Activated CD8-positive, alpha-beta memory T cell treated with anti-CD3 and anti-CD28 coated beads, Interleukin-2, amount 50 U/mL, for 1 hour (primary cell): ENCODE results near the gene CSNK2A2.

Experiments
- DNase-seq: peaks from one replicate; pipeline ENCODE4 v3.0.0-alpha.2; 2020; ENCODE audit errors: extremely low read depth

The CSNK2A2 gene

DNA sequence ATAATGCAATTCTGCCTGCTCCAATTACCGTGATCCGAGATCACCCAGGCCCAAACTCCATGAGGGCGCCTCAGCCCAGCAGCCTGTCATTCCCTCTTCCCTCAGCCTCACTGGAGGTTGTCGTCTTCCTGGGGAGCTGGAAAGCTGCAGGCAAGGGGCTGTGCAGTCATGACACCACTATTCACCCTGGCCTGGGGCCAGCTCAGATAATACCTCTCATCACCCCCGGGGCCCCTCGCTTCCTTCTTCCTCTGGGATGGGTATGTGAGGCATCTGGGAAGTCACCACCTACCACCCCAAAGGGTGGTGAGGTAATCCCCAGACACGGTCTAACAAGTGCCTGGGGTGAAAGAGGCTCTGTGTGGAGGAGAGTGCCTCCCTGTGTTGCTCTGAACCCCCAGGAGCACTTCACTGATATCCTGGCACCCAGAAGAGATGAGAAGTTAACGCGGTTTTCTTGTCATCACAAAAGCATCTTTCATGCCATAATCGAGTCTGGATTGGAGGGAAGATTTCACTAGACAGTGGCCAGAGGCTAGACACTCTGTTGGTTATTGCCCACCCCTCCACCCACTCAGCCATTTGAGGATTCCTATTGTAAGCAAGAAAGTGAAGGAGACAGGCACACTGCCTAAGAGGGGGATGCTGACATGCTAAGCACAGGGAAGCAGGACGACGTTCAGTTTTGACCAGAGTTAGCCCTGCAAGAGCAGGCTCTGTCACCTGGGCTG lies 87.2 kb downstream of the CSNK2A2 start:
- no peak for DNase-seq

DNA sequence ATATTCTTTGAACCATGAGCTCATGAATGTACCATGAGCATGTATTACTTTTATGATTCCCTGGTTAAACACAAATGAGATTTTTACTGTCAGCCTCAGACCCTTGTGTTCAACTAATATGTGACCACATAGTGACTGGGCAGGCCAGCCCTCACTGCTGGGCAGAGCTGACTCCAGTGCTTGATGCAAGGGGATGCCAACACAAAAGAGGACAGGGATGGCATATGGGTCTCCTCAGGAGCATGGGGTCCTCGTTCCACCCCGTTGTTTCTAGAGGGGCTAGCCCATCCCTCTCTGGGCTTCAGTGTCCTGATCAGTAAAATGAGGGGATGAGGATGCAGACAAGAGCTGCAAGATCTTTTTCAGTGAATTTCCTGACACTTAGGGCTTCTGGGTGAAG lies 88.0 kb downstream of the CSNK2A2 start:
- no peak for DNase-seq

DNA sequence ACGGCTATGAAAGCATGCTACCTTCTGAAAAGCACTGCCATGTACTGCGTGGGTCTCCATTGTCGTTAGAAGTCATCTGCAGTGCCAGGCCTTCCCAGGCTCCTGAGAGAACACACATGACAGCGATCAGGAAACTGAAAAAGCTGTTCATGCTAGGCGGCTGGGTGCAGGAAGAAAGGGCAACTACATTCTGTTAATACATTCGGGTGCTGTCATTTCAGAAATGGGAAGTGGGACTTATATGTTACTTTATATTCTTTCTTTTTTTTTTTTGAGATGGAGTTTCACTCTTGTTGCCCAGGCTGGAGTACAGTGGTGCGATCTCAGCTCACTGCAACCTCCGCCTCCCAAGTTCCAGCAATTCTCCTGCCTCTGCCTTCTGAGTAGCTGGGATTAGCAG lies 88.6 kb downstream of the CSNK2A2 start:
- no peak for DNase-seq
